Measurements from ENCODE around the gene CACNG8.

DNA sequence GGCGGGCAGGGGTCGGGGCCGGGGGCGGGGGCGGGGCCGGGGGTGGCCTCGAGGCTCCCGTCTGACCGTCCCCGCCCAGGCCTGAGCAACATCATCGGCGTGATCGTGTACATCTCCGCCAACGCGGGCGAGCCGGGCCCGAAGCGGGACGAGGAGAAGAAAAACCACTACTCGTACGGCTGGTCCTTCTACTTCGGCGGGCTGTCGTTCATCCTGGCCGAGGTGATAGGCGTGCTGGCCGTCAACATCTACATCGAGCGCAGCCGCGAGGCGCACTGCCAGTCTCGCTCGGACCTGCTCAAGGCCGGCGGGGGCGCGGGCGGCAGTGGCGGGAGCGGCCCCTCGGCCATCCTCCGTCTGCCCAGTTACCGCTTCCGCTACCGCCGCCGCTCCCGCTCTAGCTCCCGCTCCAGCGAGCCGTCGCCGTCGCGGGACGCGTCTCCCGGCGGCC lies 19.3 kb downstream of the CACNG8 start:
- TF ChIP-seq, protein P1, sequence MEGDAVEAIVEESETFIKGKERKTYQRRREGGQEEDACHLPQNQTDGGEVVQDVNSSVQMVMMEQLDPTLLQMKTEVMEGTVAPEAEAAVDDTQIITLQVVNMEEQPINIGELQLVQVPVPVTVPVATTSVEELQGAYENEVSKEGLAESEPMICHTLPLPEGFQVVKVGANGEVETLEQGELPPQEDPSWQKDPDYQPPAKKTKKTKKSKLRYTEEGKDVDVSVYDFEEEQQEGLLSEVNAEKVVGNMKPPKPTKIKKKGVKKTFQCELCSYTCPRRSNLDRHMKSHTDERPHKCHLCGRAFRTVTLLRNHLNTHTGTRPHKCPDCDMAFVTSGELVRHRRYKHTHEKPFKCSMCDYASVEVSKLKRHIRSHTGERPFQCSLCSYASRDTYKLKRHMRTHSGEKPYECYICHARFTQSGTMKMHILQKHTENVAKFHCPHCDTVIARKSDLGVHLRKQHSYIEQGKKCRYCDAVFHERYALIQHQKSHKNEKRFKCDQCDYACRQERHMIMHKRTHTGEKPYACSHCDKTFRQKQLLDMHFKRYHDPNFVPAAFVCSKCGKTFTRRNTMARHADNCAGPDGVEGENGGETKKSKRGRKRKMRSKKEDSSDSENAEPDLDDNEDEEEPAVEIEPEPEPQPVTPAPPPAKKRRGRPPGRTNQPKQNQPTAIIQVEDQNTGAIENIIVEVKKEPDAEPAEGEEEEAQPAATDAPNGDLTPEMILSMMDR (IDR thresholded peaks at IDR 0.05): no peak
- TF ChIP-seq POLR2A (IDR thresholded peaks at IDR 0.05): no peak

All from adrenal gland (tissue), 5 donors.